B cell (primary cell): ENCODE results near the gene GNB2.

Source experiments
- EZH2 ChIP-seq: IDR thresholded peaks from 2 replicates; pipeline ENCODE4 v1.6.1; 2012; ENCODE audit warnings: borderline replicate concordance, low read depth, mild to moderate bottlenecking, moderate library complexity, low read length; ENCODE audit not compliant: insufficient read depth, poor library complexity, severe bottlenecking
- TF ChIP-seq, protein P1 (sequence below): fragments of 200-600 bp; IDR thresholded peaks from one replicate; pipeline ENCODE4 v1.8.0; 2022; ENCODE audit warnings: antibody characterized with exemption, mild to moderate bottlenecking

DNA sequence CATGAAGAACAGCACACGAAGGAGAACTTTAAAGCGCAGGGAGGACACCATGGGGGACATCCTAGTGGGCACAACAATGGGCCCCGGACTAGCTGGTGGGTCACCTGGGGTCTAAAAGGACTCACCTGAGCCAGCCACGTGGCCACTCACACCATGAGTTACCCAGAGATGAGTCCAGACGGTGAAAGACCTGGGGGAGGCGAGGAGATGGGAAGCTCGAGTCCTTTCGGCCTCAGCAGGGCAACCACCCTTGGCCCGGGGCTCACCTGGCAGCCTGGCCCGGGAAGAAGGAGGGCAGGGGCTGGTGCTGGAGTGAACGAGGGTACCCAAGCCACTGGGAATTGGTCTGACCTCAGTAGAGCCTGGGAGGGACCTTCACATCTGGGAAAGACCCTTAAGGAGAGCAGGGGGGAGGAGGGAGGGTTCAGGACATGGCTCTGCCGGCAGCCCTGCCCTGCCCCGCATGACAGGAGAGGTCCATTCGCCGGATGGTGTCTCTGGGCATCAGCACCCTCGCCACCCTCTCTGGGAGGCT is 14.9 kb downstream of the GNB2 start:
- TF ChIP-seq, protein P1, sequence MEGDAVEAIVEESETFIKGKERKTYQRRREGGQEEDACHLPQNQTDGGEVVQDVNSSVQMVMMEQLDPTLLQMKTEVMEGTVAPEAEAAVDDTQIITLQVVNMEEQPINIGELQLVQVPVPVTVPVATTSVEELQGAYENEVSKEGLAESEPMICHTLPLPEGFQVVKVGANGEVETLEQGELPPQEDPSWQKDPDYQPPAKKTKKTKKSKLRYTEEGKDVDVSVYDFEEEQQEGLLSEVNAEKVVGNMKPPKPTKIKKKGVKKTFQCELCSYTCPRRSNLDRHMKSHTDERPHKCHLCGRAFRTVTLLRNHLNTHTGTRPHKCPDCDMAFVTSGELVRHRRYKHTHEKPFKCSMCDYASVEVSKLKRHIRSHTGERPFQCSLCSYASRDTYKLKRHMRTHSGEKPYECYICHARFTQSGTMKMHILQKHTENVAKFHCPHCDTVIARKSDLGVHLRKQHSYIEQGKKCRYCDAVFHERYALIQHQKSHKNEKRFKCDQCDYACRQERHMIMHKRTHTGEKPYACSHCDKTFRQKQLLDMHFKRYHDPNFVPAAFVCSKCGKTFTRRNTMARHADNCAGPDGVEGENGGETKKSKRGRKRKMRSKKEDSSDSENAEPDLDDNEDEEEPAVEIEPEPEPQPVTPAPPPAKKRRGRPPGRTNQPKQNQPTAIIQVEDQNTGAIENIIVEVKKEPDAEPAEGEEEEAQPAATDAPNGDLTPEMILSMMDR: no peak
- TF ChIP-seq EZH2: no peak
